ENCODE results near the gene FKBP2. TPM values are rescaled to one million over a fixed set of nuclear protein-coding genes. Genes with fewer than 3 reads are reported as not detected.

The FKBP2 gene
- total RNA-seq, 1 donor from 2014 or later: 31.4 TPM

DNA sequence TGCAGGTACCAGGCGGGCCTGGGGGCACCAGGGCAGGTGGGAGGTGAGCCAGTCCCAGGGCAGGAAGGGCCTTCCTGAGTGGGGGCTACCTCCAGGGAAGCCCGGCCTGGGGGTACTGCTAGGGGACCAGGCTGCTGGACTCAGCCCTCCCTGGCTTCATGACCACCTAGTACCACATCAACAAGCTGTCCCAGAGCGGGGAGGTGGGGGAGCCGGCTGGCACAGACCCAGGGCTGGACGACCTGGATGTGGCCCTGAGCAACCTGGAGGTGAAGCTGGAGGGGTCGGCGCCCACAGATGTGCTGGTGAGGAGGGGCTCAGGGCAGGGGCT, 21.6 kb upstream of the FKBP2 start:
- H3K27ac Mint-ChIP-seq (ENCODE audit: unreplicated experiment): no peak overlapping the region
- TF ChIP-seq, protein P1, sequence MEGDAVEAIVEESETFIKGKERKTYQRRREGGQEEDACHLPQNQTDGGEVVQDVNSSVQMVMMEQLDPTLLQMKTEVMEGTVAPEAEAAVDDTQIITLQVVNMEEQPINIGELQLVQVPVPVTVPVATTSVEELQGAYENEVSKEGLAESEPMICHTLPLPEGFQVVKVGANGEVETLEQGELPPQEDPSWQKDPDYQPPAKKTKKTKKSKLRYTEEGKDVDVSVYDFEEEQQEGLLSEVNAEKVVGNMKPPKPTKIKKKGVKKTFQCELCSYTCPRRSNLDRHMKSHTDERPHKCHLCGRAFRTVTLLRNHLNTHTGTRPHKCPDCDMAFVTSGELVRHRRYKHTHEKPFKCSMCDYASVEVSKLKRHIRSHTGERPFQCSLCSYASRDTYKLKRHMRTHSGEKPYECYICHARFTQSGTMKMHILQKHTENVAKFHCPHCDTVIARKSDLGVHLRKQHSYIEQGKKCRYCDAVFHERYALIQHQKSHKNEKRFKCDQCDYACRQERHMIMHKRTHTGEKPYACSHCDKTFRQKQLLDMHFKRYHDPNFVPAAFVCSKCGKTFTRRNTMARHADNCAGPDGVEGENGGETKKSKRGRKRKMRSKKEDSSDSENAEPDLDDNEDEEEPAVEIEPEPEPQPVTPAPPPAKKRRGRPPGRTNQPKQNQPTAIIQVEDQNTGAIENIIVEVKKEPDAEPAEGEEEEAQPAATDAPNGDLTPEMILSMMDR (IDR thresholded peaks at IDR 0.05; ENCODE audit: partially characterized antibody, unreplicated experiment): no peak
- H3K9me3 Mint-ChIP-seq (ENCODE audit: unreplicated experiment): no peaks in the 10 kb centered on the region
- no peaks in the 10 kb centered on the region for H3K4me1 Mint-ChIP-seq (ENCODE audit: low read depth, unreplicated experiment)
- H3K27me3 Mint-ChIP-seq (ENCODE audit: unreplicated experiment): peaks cover 2% of the 10 kb centered on the region
- no peaks in the 10 kb centered on the region for H3K36me3 Mint-ChIP-seq (ENCODE audit: unreplicated experiment)
- no peak for DNase-seq
- H3K4me3 Mint-ChIP-seq (ENCODE audit: unreplicated experiment): no peak overlapping the region

DNA sequence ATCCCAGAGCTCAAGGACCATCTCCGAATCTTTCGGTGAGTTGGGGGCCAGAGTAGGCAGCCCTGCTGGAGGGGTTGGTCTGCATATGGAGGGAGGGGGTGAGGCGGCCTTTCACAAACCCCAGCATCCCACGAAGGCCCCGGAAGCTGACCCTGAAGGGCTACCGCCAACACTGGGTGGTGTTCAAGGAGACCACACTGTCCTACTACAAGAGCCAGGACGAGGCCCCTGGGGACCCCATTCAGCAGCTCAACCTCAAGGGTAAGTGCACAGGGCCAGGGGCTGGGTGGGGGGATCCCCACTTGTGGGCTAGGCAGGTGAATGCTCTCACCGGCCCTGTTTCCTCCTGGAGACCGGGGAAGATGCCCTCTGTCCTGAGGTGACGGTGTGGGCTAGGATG, 21.1 kb upstream of the FKBP2 start:
- H3K27me3 Mint-ChIP-seq (ENCODE audit: unreplicated experiment): peaks cover 2% of the 10 kb centered on the region
- H3K36me3 Mint-ChIP-seq (ENCODE audit: unreplicated experiment): no peaks in the 10 kb centered on the region
- TF ChIP-seq, protein P1 (IDR thresholded peaks at IDR 0.05; ENCODE audit: partially characterized antibody, unreplicated experiment): no peak
- no peaks in the 10 kb centered on the region for H3K4me1 Mint-ChIP-seq (ENCODE audit: low read depth, unreplicated experiment)
- no peak overlapping the region for H3K4me3 Mint-ChIP-seq (ENCODE audit: unreplicated experiment)
- DNase-seq: no peak
- no peaks in the 10 kb centered on the region for H3K9me3 Mint-ChIP-seq (ENCODE audit: unreplicated experiment)
- H3K27ac Mint-ChIP-seq (ENCODE audit: unreplicated experiment): no peak overlapping the region

DNA sequence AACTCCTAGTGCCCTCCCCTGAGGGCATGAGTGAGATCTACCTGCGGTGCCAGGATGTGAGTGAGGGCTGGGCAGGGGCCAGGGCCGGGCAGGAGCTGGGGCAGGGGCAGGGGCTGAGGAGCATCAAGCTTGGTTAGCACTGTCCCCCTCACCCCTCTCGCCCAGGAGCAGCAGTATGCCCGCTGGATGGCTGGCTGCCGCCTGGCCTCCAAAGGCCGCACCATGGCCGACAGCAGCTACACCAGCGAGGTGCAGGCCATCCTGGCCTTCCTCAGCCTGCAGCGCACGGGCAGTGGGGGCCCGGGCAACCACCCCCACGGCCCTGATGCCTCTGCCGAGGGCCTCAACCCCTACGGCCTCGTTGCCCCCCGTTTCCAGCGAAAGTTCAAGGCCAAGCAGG, 20.6 kb upstream of the FKBP2 start:
- H3K27me3 Mint-ChIP-seq (ENCODE audit: unreplicated experiment): peaks cover 2% of the 10 kb centered on the region
- H3K4me3 Mint-ChIP-seq (ENCODE audit: unreplicated experiment): no peak overlapping the region
- no peaks in the 10 kb centered on the region for H3K4me1 Mint-ChIP-seq (ENCODE audit: low read depth, unreplicated experiment)
- H3K27ac Mint-ChIP-seq (ENCODE audit: unreplicated experiment): no peak overlapping the region
- no peaks in the 10 kb centered on the region for H3K36me3 Mint-ChIP-seq (ENCODE audit: unreplicated experiment)
- no peak for DNase-seq
- no peaks in the 10 kb centered on the region for H3K9me3 Mint-ChIP-seq (ENCODE audit: unreplicated experiment)
- TF ChIP-seq, protein P1 (IDR thresholded peaks at IDR 0.05; ENCODE audit: partially characterized antibody, unreplicated experiment): no peak

DNA sequence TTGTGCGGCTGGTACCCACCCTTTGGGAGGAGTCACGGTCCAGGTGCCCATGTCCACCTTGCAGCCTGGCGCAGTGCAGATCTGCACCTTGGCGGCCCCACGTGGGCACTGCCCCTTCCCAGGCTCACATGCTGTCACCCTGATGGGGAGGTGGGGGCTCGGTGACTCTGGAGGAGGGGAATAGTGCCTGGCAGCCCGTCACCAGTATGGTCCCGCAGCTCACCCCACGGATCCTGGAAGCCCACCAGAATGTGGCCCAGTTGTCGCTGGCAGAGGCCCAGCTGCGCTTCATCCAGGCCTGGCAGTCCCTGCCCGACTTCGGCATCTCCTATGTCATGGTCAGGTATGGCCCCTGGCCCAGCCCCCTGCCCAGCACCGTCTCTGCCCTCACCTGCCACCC, 20.1 kb upstream of the FKBP2 start:
- no peaks in the 10 kb centered on the region for H3K9me3 Mint-ChIP-seq (ENCODE audit: unreplicated experiment)
- no peaks in the 10 kb centered on the region for H3K4me1 Mint-ChIP-seq (ENCODE audit: low read depth, unreplicated experiment)
- DNase-seq: no peak
- H3K36me3 Mint-ChIP-seq (ENCODE audit: unreplicated experiment): no peaks in the 10 kb centered on the region
- H3K27me3 Mint-ChIP-seq (ENCODE audit: unreplicated experiment): peaks cover 2% of the 10 kb centered on the region
- TF ChIP-seq, protein P1 (IDR thresholded peaks at IDR 0.05; ENCODE audit: partially characterized antibody, unreplicated experiment): no peak
- no peak overlapping the region for H3K27ac Mint-ChIP-seq (ENCODE audit: unreplicated experiment)
- H3K4me3 Mint-ChIP-seq (ENCODE audit: unreplicated experiment): no peak overlapping the region

DNA sequence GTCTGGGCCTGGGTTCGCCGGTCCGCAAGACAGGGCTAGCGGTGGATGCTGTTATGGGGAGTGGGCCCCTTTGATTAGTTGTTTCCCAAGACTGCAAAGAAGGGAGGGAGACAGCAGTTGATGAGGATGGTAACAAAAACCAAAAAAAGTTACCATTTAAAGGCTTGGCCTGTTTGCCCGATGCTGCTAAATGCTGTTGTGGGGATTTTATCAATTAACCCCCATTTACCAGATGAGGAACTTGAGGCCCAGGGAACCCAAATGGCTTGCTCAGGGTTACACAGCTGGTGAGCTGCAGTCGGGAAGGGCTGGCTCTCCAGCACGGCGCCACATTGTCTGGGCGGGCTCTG, 18.3 kb upstream of the FKBP2 start:
- H3K4me3 Mint-ChIP-seq (ENCODE audit: unreplicated experiment): no peak overlapping the region
- peaks cover 2% of the 10 kb centered on the region for H3K27me3 Mint-ChIP-seq (ENCODE audit: unreplicated experiment)
- no peak for DNase-seq
- no peaks in the 10 kb centered on the region for H3K4me1 Mint-ChIP-seq (ENCODE audit: low read depth, unreplicated experiment)
- no peaks in the 10 kb centered on the region for H3K36me3 Mint-ChIP-seq (ENCODE audit: unreplicated experiment)
- H3K27ac Mint-ChIP-seq (ENCODE audit: unreplicated experiment): no peak overlapping the region
- TF ChIP-seq, protein P1 (IDR thresholded peaks at IDR 0.05; ENCODE audit: partially characterized antibody, unreplicated experiment): no peak
- H3K9me3 Mint-ChIP-seq (ENCODE audit: unreplicated experiment): no peaks in the 10 kb centered on the region

All from glutamatergic neuron (in vitro differentiated cells).